H1 (cell line): ENCODE results near the gene ACYP2. TPM values are rescaled to one million over a fixed set of nuclear protein-coding genes. Genes with fewer than 3 reads are reported as not detected.

Experiments
- CTCF ChIA-PET: fragments of 300-600 bp; sonication (Branson Sonifier 250); formaldehyde crosslinking; loops from one replicate; lab custom pipeline; 2021; ENCODE audit not compliant: partially characterized antibody; lab: Charles Lee
- POLR2A ChIA-PET: fragments of 300-600 bp; sonication (Branson Sonifier 250); formaldehyde crosslinking; loops from one replicate; lab custom pipeline; 2021; ENCODE audit warnings: inconsistent platforms; ENCODE audit not compliant: partially characterized antibody; lab: Charles Lee
- DNase-seq, 2 experiments: peaks; one replicate each; pipeline versions ENCODE4 v3.0.0 to v3.0.0-alpha.2; 2010 to 2022; ENCODE audit warnings: low spot score in 2 of 2, low read depth in 1 of 2, mixed read lengths in 1 of 2
- FAIRE-seq: peaks from 2 replicates; lab custom pipeline; 2011; peaks lifted over from hg19 to GRCh38; lab: Jason Lieb, UNC
- H2AFZ ChIP-seq: 2 replicates; pipeline ENCODE4 v1.8.1; 2012; ENCODE audit warnings: low read length, inconsistent platforms
- H2AK5ac ChIP-seq: 2 replicates; pipeline ENCODE4 v1.6.1; 2013; ENCODE audit warnings: low read depth, low read length
- H2BK120ac ChIP-seq: replicated peaks from 2 replicates; pipeline ENCODE3; 2013; ENCODE audit warnings: low read depth, low read length, inconsistent platforms
- H2BK12ac ChIP-seq: 2 replicates; pipeline ENCODE4 v1.6.1; 2013; ENCODE audit warnings: low read depth, low read length
- H2BK15ac ChIP-seq: 2 replicates; pipeline ENCODE4 v1.6.1; 2013; ENCODE audit warnings: low read length
- H2BK20ac ChIP-seq: 2 replicates; pipeline ENCODE4 v1.6.1; 2013; ENCODE audit warnings: low read length
- H2BK5ac ChIP-seq: 2 replicates; pipeline ENCODE4 v1.6.1; 2013; ENCODE audit warnings: low read depth, low read length
- H3K14ac ChIP-seq: 2 replicates; pipeline ENCODE4 v1.6.1; 2013; ENCODE audit warnings: inconsistent platforms; ENCODE audit not compliant: insufficient read length
- H3K18ac ChIP-seq: 2 replicates; pipeline ENCODE4 v1.6.1; 2013; ENCODE audit warnings: low read length; ENCODE audit errors: extremely low read depth
- H3K23ac ChIP-seq: 2 replicates; pipeline ENCODE4 v1.6.1; 2013; ENCODE audit warnings: inconsistent platforms; ENCODE audit not compliant: insufficient read length
- H3K23me2 ChIP-seq: 2 replicates; pipeline ENCODE4 v1.6.1; 2013; ENCODE audit warnings: low read depth, low read length
- H3K27ac ChIP-seq: 2 replicates; pipeline ENCODE4 v1.6.1; 2011; ENCODE audit warnings: low read depth, low read length, inconsistent platforms
- H3K27me3 ChIP-seq, 4 experiments: replicated peaks in 1 of 4; 1 replicate in 1 of 4; 2 replicates in 3 of 4; pipeline versions ENCODE4 v1.6.1 to v1.8.1; 2011 to 2013; ENCODE audit warnings: low read length in 3 of 4, mild to moderate bottlenecking in 3 of 4, inconsistent platforms in 2 of 4, mixed read lengths in 2 of 4, moderate library complexity in 1 of 4; ENCODE audit not compliant: control insufficient read depth in 3 of 4, insufficient read depth in 3 of 4; ENCODE audit errors: extremely low read depth in 1 of 4
- H3K36me3 ChIP-seq, 4 experiments: 2 replicates each; pipeline versions ENCODE4 v1.6.1 to v1.8.1; 2011 to 2013; ENCODE audit warnings: mild to moderate bottlenecking in 4 of 4, low read length in 3 of 4, moderate library complexity in 2 of 4, control low read depth in 1 of 4, inconsistent platforms in 1 of 4; ENCODE audit not compliant: insufficient read depth in 4 of 4, control insufficient read depth in 2 of 4
- H3K4ac ChIP-seq: replicated peaks from 2 replicates; pipeline ENCODE3; 2013; ENCODE audit warnings: low read length, low read depth, mixed read lengths, inconsistent platforms; ENCODE audit not compliant: insufficient read length
- H3K4me1 ChIP-seq, 4 experiments: replicated peaks in 1 of 4; 1 replicate in 1 of 4; 2 replicates in 3 of 4; pipeline versions ENCODE4 v1.6.1 to v1.8.1; 2011 to 2013; ENCODE audit warnings: low read length in 3 of 4, inconsistent platforms in 2 of 4, mixed read lengths in 1 of 4; ENCODE audit not compliant: insufficient read depth in 4 of 4, control insufficient read depth in 3 of 4
- H3K4me2 ChIP-seq, 2 experiments: 2 replicates each; pipeline versions ENCODE4 v1.6.1 to v1.8.1; 2011 to 2013; ENCODE audit warnings: low read depth in 2 of 2, low read length in 2 of 2, control low read depth in 1 of 2, inconsistent platforms in 1 of 2, mild to moderate bottlenecking in 1 of 2; ENCODE audit not compliant: insufficient read depth in 1 of 2
- H3K4me3 ChIP-seq, 4 experiments: fragments of 200-600, 300-600 bp in 1 of 4; sonication (generic), shearing (Covaris generic), sonication (Bioruptor Twin) in 1 of 4; 2 replicates each; pipeline versions ENCODE4 v1.5.1 to v1.8.1; 2011 to 2016; ENCODE audit warnings: low read length in 4 of 4, low read depth in 3 of 4, control low read depth in 2 of 4, inconsistent platforms in 2 of 4, mild to moderate bottlenecking in 2 of 4, mixed read lengths in 1 of 4, moderate library complexity in 1 of 4; ENCODE audit not compliant: insufficient read depth in 2 of 4; ENCODE audit errors: extremely low read depth in 1 of 4
- H3K56ac ChIP-seq: replicated peaks from 2 replicates; pipeline ENCODE3; 2013; ENCODE audit warnings: low read depth, mild to moderate bottlenecking, mixed read lengths, low read length, inconsistent platforms; ENCODE audit not compliant: insufficient read length
- H3K79me1 ChIP-seq: 2 replicates; pipeline ENCODE4 v1.6.1; 2013; ENCODE audit warnings: low read depth, low read length, control low read depth
- H3K79me2 ChIP-seq, 2 experiments: 2 replicates each; pipeline versions ENCODE4 v1.6.1 to v1.8.1; 2012 to 2013; ENCODE audit warnings: low read length in 2 of 2, mild to moderate bottlenecking in 2 of 2, inconsistent platforms in 1 of 2; ENCODE audit not compliant: insufficient read depth in 2 of 2, control insufficient read depth in 1 of 2
- H3K9ac ChIP-seq, 4 experiments: replicated peaks in 1 of 4; 1 replicate in 1 of 4; 2 replicates in 3 of 4; pipeline versions ENCODE4 v1.6.1 to v1.8.1; 2011 to 2013; ENCODE audit warnings: low read depth in 3 of 4, low read length in 3 of 4, control low read depth in 2 of 4, mild to moderate bottlenecking in 2 of 4, moderate library complexity in 2 of 4, inconsistent platforms in 1 of 4; ENCODE audit errors: extremely low read depth in 1 of 4
- H3K9me3 ChIP-seq, 2 experiments: 2 replicates each; pipeline versions ENCODE4 v1.6.1 to v1.8.1; 2012 to 2013; ENCODE audit warnings: mild to moderate bottlenecking in 2 of 2, moderate library complexity in 2 of 2, control low read depth in 1 of 2, inconsistent platforms in 1 of 2, low read depth in 1 of 2, low read length in 1 of 2, mixed read lengths in 1 of 2; ENCODE audit not compliant: insufficient read depth in 2 of 2
- H4K20me1 ChIP-seq, 2 experiments: replicated peaks in 1 of 2; 2 replicates each; pipeline versions ENCODE3 to v1.8.1; 2011 to 2013; ENCODE audit warnings: inconsistent platforms in 2 of 2, low read length in 2 of 2, mild to moderate bottlenecking in 1 of 2; ENCODE audit not compliant: insufficient read depth in 2 of 2, control insufficient read depth in 1 of 2
- H4K5ac ChIP-seq: 2 replicates; pipeline ENCODE4 v1.6.1; 2013; ENCODE audit warnings: low read length, low read depth, mixed read lengths, inconsistent platforms; ENCODE audit not compliant: insufficient read length
- H4K8ac ChIP-seq: 2 replicates; pipeline ENCODE4 v1.8.0; 2013; ENCODE audit warnings: mild to moderate bottlenecking, moderate library complexity, low read length, inconsistent platforms; ENCODE audit not compliant: insufficient read depth; ENCODE audit errors: extremely low read depth
- H4K91ac ChIP-seq: replicated peaks from 2 replicates; pipeline ENCODE3; 2013; ENCODE audit warnings: low read length, mixed read lengths, inconsistent platforms; ENCODE audit not compliant: insufficient read length
- ASH2L ChIP-seq: fragments of 200-600, 300-600 bp; sonication (generic); IDR thresholded peaks from one replicate; pipeline ENCODE4 v1.7.1; 2017; ENCODE audit warnings: low read length
- ATF2 ChIP-seq: IDR thresholded peaks from 2 replicates; pipeline ENCODE4 v1.6.1; 2012; ENCODE audit warnings: low read length, inconsistent platforms
- BACH1 ChIP-seq: IDR thresholded peaks from 2 replicates; pipeline ENCODE4 v1.6.1; 2012; ENCODE audit warnings: low read length, improper control_type of control experiment
- CBX5 ChIP-seq: fragments of 300-800, 300-1000 bp; sonication (generic); IDR thresholded peaks from 2 replicates; pipeline ENCODE4 v1.7.1; 2016; ENCODE audit warnings: antibody characterized with exemption, low read length, low read depth
- CBX8 ChIP-seq: fragments of 300-800, 300-1000 bp; sonication (generic); IDR thresholded peaks from 2 replicates; pipeline ENCODE4 v1.7.1; 2016; ENCODE audit warnings: low read depth, low read length, borderline replicate concordance
- GTF2F1 ChIP-seq: IDR thresholded peaks from 2 replicates; pipeline ENCODE4 v1.6.1; 2012; ENCODE audit warnings: low read depth, low read length, improper control_type of control experiment, borderline replicate concordance
- HDAC6 ChIP-seq: IDR thresholded peaks from one replicate; pipeline ENCODE4 v1.7.1; 2012; ENCODE audit warnings: low read depth, mild to moderate bottlenecking, inconsistent platforms, low read length, moderate library complexity
- RFX5 ChIP-seq: IDR thresholded peaks from 2 replicates; pipeline ENCODE4 v1.6.1; 2011; ENCODE audit warnings: low read depth, low read length, improper control_type of control experiment, borderline replicate concordance
- RNF2 ChIP-seq: fragments of 200-900, 300-1000 bp; sonication (generic); IDR thresholded peaks from 2 replicates; pipeline ENCODE4 v1.7.1; 2016; ENCODE audit warnings: borderline replicate concordance, low read depth, mild to moderate bottlenecking, antibody characterized with exemption, low read length; ENCODE audit not compliant: poor library complexity, severe bottlenecking; ENCODE audit errors: missing control alignments
- RXRA ChIP-seq: IDR thresholded peaks from 2 replicates; pipeline ENCODE4 v1.6.1; 2011; ENCODE audit warnings: low read depth, mild to moderate bottlenecking, low read length, moderate library complexity; ENCODE audit not compliant: insufficient read depth
- YY1 ChIP-seq: IDR thresholded peaks from 2 replicates; pipeline ENCODE4 v1.6.1; 2011; ENCODE audit warnings: low read depth, mild to moderate bottlenecking, low read length
- WGBS, 2 experiments: shearing (Covaris generic) in 1 of 2; methylation state at CpG; one replicate each; pipeline versions ENCODE4 v1.1.6 to v1.1.7; 2013 to 2015; ENCODE audit warnings: low lambda C conversion rate in 2 of 2, mixed read lengths in 2 of 2, inconsistent platforms in 1 of 2, low coverage in 1 of 2, missing lambda C conversion rate in 1 of 2; ENCODE audit not compliant: insufficient replicate concordance in 2 of 2, insufficient coverage in 1 of 2, insufficient read length in 1 of 2; ENCODE audit errors: extremely low coverage in 1 of 2, missing lambda C conversion rate in 1 of 2; 5-methylcytosine and 5-hydroxymethylcytosine counted together
- polyA plus RNA-seq, 7 experiments: library from polyadenylated mRNA; depleted of rRNA in 3 of 7; stranded (reverse) in 5 of 7; unstranded in 2 of 7; fragments of >200 nt in 5 of 7; fragments of 200-250 nt in 2 of 7; gene quantifications; 1 replicate in 5 of 7; 2 replicates in 1 of 7; 4 replicates in 1 of 7; pipeline versions ENCODE4 v1.2.1 to v1.2.3, GENCODE V29; 2011 to 2013; ENCODE audit warnings: missing spikeins in 2 of 7, mixed read lengths in 2 of 7
- total RNA-seq: library from RNA; stranded (reverse); fragmentation: NEBNext Ultra II Directional; extraction: Animal tissue kit (Norgen Biotek cat#: 25700); gene quantifications from 2 replicates; pipeline ENCODE4 v1.2.1, GENCODE V29; 2021
- TF ChIP-seq, protein P1 (sequence below): IDR thresholded peaks from 2 replicates; pipeline ENCODE4 v1.6.1; 2011; ENCODE audit warnings: low read depth, mild to moderate bottlenecking, low read length; ENCODE audit not compliant: insufficient read depth

Gene ACYP2
- total and polyA plus RNA-seq, 2 of the 8 experiments (the other 6 are each of a cell fraction or from before 2014, with no cell fraction given) = 3.4 to 4.4 TPM

DNA sequence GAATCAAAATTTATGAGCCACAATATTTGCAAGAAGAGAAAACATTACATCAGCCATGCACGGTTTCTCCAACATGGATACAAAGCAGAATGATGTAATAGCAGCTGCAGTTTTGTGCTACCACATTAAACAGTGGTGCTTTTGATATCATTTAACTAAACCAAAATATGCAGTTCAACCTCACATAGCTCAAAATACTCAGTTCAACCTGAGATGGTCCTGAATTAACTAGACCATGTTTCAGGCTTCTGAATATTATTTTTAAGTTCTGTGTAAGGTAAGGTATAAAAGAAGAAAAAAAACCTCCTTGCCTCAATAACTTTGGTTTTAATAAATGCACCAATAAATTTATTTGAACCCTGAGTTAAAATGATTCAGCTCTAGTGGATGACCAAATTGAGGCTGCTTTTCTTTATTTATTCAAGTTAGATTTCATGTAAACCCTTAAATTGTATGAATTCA lies 159.4 kb downstream of the ACYP2 start:
- H3K36me3 ChIP-seq = no peaks in the 10 kb centered on the region
- no peak overlapping the region for H2BK5ac ChIP-seq
- H3K18ac ChIP-seq = no peak overlapping the region
- no peak overlapping the region for H2BK120ac ChIP-seq
- no peaks in the 10 kb centered on the region for H3K23me2 ChIP-seq
- no peak overlapping the region for H3K4me3 ChIP-seq
- H3K79me2 ChIP-seq = no peaks in the 10 kb centered on the region
- no peaks in the 10 kb centered on the region for H3K79me1 ChIP-seq
- DNase-seq (no peak), FAIRE-seq (no peak)
- 0 out of 4 replicates have a peak, but pooled peaks cover 0 to 4% of the 10 kb centered on the region in 2 experiments for H3K9me3 ChIP-seq
- no peak overlapping the region for H2AK5ac ChIP-seq
- ChIA-PET CTCF (interaction anchor here (1.1 to 1.4 kb wide), 4 partner anchors 14 to 104 kb away, joined by 3 to 4 read pairs (median 3); no protein-coding TSS in a partner anchor), POLR2A (no interaction called here)
- H3K4me2 ChIP-seq = no peak overlapping the region
- H3K4ac ChIP-seq = no peak overlapping the region
- 86% methylated on average over 1 of the region's 1 CpG; no CpG with 5 or more reads in 1 of the 2 experiments for WGBS, 2 experiments
- no peaks in the 10 kb centered on the region for H4K20me1 ChIP-seq
- H4K91ac ChIP-seq = no peak overlapping the region
- no peaks in the 10 kb centered on the region for H3K27me3 ChIP-seq
- H3K27ac ChIP-seq = no peak overlapping the region
- no peak overlapping the region for H3K9ac ChIP-seq
- H3K4me1 ChIP-seq = no peaks in the 10 kb centered on the region
- no peak overlapping the region for H3K14ac ChIP-seq
- no peak overlapping the region for H2BK12ac ChIP-seq
- H2AFZ ChIP-seq = no peak overlapping the region
- H3K56ac ChIP-seq = no peak overlapping the region
- H4K8ac ChIP-seq = no peak overlapping the region
- no peak overlapping the region for H3K23ac ChIP-seq
- H4K5ac ChIP-seq = no peak overlapping the region
- no peak overlapping the region for H2BK20ac ChIP-seq
- no peak overlapping the region for H2BK15ac ChIP-seq
- TF ChIP-seq, protein P1, sequence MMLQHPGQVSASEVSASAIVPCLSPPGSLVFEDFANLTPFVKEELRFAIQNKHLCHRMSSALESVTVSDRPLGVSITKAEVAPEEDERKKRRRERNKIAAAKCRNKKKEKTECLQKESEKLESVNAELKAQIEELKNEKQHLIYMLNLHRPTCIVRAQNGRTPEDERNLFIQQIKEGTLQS = no peak
- TF ChIP-seq HDAC6 (no peak), CBX8 (no peak), CBX5 (no peak), ASH2L (no peak), GTF2F1 (no peak), BACH1 (no peak), RFX5 (no peak), ATF2 (no peak), YY1 (no peak), RXRA (no peak), RNF2 (no peak)
